T1000 (cell line): ENCODE measurements around the gene DDX10.
"Not testable (repeated sequence)": the region's sequence is repeated elsewhere in the genome, so short reads cannot be mapped to it uniquely, and the experiment has no call there.

ENCODE experiments used
- DNase-seq: peaks from one replicate; lab custom pipeline; 2025; ENCODE audit warnings: mixed read lengths; lab: John Stamatoyannopoulos, UW

The DDX10 gene

DNA sequence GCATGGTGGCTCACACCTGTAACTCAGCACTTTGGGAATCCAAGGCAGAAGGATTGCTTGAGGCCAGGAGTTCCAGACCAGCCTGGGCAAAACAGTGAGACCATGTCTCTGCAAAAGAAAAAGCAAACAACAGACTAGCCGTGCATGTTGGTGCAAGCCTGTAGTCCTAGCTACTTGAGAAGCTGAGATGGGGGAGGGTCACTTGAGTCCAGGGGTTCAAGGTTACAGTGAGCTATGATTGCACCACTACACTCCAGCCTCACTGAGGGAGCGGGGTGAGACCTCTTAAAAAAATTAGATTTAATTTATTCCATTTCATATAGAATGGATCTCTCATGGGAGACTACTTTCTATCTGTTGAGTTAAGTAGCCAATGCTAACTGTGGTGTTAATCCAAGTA, 50.4 kb downstream of the DDX10 start:
- DNase-seq, result no peak

DNA sequence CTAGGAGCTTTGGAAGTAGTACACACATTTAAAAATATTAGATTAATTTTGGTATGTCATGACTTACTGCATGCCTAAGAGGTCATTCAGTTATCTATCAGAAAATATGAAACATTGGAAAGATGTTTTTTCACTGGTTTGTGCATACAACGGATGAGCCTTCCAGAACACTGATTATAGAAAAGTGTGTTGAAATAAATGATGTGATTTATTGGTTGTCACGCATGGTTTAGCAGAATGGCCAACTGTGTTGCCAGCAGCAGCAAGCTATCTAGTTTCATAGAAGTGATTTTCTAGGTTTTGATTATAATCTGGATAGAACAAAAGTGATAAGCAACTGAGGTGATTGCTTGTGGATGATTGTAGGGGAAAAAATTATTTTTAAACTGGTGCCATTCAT, 53.6 kb downstream of the DDX10 start:
- no peak for DNase-seq

DNA sequence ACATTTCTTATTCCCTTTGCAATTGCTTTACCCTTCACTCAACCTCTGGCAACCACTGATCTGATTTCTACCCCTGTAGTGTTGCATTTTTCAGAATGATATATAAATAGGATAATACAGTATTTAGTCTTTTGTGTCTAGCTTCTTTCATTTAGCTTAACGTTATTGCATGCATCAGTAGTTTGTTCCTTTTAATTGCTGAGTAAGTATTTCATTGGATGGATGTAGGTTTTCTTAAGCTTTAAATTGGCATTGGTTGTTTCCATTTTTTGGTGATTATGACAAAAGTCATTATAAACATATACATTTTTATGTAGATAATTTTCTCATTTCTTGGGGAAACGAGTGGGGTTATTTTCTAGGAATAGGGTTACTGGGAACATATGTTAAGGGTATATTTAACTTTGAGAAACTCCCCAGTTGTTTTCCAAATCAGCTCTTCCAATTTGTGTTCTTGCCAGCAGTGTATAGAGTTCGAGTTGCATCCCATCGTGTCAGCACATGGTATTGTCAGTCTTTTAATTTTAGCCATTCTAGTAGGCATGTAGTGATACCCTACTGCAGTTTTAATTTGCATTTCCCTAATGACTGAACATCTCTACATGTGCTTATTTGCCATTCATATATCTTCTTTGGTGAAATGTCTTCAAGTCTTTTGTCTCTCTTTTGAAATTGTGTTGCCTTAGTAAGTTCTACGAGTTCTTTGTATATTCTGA, 60.3 kb downstream of the DDX10 start:
- no peak for DNase-seq

DNA sequence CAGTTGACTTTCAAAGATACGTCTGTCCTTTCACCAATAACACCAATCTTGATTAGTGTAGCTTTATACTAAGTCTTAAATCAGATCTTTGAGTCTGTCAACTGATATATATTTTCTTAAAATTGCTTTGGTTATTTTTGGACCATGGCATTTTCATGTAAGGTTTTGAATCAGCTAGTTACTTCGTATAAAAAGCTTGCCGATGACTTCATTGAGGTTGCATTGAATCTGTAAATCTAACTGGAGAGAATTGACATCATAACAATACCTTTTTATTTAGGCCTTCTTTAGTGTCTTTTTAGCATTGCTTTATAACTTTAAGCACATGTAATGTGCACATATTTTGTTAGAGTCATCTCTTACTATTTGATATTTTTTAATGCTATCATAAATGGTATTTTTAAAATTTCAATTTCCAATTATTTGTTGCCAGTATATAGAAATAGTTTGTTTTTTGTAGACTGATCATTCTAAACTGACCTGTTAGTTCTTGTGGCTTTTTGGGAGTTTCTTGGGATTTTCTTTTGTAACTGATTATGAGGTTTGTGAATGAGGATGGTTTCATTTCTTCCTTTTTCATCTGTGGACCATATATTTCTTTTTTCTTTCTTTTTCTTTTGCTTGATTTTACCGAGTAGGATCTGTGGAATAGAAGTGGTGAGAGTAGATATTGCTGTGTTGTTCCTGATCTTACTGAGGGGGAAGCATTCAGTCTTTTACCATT, 61.4 kb downstream of the DDX10 start:
- DNase-seq, result no peak

DNA sequence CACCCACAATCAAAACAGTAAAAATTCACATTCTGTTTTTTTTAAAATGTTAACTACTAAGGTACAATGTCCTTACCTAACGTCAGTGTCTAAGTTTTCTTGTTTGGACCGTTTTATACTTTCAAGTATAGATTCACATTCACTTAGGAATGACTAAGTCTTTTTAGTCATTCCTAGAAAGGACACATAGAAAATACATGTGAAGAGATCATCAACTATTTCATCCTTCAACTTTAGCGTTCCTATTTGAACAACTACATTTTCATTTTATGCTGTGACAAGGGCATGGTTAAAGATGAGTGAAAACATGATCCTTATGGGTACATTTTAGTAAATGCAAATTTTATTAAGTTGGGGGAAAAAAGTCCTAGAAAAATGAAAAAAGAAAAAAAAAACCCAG, 62.8 kb downstream of the DDX10 start:
- no peak for DNase-seq

DNA sequence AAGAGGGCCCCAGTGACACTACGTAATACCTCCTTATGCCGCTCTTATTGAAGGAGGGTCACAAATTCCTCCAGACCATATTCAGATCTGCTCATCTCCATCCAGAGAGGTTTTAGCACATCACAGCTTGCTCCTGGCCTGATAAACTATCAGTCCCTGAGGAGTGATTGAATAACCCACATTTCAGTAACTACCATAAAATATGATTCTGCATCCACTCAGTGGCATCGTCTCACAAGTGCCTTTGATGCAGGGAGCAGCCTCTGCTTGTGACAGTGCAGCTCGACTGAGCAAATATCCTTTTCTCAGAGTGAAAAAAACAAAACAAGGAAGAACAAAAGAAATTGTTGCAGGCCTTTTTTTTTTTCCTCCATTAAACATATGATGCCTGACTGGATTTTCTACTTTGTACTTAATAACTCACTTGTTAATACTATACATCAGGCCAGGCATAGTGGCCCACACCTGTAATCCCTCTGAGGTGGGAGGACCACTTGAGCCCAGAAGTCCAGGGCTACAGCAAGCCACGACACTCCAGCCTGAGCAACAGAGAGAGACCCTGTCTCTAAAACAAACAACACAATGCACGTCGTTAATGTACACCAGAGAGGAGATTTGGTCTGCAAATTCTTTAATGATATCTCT, 64.5 kb downstream of the DDX10 start:
- no peak for DNase-seq

DNA sequence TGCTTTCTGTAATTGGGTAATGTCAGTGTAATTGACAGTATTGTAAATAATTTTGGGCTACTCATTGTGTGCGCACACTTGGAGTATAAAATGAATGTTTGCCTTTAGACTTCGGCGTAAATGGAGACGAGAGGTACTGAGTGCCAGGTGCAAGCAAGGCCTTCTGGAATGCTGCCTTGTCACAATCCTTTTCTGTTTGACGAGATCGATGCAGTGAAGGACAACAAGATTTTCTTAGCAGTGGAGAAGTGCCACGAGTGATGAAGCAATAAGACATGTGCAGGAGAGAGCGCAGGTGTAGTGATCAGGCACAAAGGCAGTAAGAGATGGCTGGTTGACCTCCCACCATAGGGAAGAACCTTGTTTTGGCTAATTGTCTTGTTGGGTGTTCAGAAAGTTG, 67.5 kb downstream of the DDX10 start:
- DNase-seq, result no peak

DNA sequence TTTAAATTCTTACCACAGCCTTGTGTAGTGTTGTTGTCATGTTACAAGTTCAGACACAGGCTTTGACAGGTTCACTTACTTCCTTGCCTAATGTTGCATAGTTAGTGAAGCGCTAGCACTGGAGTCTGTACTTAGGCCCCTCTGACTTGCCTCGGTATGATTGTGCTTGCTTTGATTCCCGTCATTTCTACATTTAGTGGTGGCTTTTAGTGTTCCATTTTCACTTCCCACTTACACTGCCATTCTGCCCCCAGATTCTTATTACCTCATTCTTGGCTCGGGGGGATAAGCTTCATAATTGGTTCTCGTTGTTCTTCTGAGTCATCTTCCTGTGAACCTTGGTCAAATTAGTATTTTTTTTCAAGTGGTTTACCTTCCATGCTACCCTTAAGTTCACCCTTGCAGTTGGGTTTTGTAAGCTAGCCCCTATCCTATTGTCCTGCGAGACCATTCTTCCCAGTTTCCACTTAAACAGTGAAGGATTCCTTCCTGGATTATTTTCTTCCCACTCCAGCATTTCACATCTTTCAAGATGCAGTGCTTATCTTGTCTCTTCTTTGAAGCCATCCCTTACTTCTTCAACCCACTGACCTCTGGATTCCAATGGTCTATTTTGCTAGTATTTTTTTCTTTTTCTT, 68.7 kb downstream of the DDX10 start:
- DNase-seq, result no peak

DNA sequence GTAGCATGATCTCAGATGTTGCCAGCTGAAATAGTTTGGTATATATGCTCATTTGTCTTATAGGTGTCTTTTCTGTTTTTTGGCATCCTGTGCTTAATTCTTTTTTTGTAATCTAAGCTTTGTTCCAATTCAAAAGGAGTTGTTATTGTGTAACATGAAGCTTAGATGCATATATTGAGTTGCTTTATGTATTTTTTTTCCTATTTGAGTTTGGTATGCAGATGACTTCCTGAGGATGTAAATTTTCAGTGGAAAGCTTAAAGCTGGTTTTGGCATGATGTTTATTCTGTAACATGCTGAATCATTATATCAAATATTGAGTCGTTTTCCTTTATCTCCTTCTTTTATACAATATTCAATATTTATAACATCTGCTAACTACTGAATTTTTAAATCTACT, 69.4 kb downstream of the DDX10 start:
- DNase-seq, result no peak

DNA sequence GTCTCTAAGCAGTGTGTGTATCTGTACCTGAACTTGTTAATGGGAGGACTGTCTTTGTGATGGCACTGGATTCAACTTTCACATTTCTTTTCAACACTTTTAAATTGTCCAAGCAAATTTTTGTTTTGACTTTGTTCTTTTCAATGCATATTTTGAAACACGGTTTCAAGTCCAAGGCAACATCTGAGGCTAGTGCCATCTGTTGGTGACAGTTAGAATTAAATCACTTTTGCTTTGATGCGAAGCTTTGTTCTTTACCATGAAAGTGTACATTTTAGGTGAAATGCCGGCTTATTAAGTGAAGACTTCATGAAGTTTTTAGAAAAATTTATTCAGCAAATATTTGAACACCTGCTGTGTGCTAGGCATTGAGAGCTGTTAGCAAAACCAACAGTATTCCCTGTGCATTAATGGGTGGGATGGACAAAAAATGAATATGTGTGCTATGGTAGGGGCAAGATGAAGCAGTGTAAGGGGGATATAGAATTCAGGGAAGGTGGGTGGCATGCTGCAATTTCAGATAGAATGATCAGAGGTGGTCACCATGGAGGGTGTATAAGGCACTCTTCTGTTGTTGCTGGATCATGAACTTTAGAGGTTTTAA, 70.2 kb downstream of the DDX10 start:
- no peak for DNase-seq

DNA sequence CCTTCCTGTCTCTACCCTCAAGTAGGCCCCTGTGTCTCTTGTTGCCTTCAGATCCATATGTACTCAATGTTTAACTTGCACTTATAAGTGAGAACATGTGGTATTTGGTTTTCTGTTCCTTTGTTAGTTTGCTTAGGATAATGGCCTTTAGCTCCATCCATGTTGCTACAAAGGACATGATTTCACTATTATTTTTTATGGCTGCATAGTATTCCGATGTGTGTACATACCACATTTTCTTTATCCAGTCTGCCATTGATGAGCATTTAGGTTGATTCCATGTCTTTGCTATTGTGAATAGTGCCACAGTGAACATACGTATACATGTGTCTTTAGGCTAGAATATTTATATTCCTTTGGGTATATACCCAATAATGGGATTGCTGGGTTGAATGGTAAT, 75.3 kb downstream of the DDX10 start:
- not testable (repeated sequence) for DNase-seq

DNA sequence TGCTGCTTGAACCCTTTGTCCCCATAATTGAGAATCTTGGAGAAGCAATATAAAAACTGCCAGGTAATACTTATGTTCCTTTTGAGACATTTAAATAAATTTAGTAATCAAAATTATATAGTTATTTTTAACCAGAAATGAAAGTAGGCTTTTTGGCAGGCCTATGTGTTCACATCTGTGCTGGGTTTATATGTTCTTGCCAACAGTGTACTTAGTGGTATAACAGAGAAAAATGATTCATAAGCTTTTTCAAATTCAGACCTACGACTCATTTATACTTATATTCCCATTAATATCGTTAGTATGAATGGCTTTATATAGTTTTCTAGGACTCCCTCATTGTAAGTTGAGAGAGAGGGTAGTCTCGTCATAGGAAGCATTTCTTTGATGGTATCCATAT, 79.0 kb downstream of the DDX10 start:
- no peak for DNase-seq

DNA sequence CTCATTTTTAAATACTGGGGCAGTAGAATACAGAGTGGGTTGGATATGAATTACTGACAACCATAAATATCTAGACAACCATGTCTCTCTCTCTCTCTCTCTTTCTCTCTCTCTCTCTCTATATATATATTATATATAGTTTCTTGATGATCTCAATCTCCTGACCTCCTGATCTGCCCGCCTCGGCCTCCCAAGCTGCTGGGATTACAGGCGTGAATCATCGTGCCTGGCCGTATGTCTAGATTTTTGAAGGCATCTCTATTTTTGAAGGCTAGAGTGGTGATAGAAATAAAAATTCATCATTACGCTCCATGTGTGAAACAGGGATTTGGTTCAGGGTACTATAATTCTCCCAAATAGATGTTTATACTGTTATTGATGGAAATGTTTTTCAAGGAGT, 84.1 kb downstream of the DDX10 start:
- no peak for DNase-seq

DNA sequence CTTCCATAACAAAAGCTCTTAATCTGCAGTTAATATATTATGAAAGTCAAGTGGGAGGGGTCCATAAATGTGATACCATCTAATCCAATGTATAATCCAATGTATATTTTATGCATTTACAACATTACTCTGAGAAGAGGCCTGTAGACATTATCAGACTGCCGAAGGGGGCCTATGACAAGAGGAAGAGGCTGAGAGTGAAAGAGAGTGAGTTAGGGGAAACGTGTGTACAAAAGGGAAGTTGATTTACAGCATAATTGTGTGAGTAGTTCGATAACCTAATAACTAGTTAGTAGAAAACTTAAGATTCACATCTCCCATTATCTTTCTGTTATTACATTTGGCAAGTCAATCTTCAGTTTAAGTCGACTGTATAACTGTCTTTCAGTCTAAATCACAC, 86.6 kb downstream of the DDX10 start:
- no peak for DNase-seq

DNA sequence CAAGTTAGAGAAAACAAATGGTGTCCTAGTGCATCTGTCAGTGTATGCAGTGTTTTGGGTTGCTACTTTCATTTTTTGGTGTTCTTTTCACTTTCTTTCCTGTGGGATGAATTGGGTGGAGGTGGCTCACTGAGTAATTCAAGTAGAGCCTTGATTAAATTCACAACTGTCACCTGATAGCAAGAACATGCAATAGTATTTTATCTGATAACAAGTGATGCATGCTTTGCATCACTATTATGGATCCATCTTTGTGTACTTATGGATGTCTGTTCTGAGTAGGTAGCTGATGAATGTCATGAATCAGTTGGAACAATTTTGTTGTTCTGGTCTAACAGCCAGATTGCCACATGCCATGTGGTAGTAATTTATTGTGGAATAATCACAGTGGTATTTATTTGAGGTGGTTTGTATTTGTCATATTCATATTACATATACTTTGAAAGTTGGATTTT, 87.5 kb downstream of the DDX10 start:
- no peak for DNase-seq

DNA sequence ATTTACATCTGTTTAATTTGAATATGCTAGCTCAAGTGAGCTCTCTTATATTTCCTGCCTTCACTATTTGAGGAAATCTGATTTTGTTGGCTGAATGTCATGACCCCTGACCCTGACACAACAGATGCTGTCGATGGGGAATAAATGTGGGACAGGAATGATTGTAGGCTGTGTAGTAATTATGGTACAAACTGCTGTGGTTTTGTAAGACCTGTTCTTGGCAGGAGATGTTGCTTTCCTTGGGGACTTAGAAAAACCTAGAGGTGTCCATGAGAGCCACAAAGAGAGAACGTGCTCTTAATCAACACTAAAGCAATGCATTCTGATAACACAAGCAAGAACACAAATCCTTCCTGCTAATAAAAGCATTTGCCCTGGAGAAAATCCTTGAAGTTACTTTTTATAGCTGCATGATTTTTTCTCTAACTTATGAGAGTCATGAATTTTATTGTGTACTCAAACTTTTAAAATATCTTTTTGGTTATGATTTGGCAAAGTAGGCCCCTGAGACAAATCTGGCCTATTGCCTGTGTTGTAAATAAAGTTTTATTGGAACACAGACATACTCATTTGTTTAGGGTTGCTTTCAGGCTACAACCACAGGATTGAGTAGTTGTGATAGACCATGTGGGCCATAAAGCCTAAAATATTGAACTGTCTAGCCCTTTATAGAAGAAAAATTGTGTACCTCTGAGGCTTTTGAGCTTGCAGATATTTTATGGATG, 90.2 kb downstream of the DDX10 start:
- no peak for DNase-seq

DNA sequence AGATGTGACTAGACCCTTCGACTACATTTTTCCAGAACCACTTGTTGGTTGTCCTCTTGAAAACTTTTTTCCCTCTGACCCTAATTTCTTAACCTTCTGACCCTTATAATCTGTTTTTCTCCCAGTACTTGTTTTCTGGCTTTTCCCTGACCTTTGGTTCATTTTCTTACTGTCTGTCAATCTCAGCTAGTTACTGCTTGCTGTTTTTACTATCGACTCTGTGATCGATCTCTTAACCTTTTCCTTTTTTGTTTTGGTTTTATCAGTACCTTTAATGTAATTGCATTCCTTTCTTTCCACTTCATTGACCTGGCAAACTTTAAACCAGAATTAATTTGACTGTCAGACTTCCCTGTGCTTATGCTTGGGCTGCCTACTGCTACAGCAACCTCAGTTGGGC, 92.8 kb downstream of the DDX10 start:
- no peak for DNase-seq

DNA sequence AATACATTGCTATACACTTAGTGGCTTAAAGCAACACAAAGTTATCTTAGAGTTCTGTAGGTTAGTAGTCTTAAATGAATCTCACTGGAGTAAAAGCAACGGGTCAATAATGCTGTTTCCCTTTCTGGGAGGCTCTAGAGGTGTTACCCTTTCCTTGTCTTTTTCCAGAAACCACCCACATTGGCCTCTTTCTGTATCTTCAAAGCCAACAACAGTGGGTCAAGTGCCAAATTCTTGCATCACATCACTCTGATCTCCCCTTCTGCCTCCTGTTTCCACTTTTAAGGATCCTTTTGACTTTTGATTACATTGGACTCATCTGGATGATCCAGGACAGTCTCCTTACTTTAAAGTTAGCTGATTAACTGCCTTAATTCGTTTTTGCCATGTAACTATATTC, 93.6 kb downstream of the DDX10 start:
- no peak for DNase-seq

DNA sequence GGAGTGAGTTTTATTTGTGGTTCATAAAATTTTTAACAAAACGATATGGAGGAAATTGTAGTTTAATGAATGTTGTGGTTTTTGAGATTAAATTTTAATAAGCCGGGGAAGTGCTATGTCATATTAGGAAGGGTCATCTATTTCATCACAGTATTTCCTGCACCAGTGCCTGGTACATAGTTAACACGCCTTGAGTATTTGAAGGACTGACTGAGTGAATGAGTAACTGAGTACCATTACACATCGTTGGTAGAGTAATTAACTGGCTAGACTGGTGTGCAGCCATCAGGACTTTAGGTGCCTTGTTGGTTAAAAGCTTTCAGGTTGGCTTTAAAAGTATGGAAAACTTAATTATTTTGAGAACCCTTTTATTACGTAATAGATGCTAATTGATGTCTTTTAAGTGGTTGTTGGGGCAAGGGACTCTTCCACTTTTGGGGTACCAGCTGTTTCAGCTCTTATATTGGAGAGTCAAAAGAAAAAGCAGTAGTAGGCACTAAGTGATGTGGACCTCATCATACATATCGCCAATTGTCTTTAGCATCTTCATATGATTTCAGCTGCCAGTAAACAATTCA, 101.8 kb downstream of the DDX10 start:
- no peak for DNase-seq

DNA sequence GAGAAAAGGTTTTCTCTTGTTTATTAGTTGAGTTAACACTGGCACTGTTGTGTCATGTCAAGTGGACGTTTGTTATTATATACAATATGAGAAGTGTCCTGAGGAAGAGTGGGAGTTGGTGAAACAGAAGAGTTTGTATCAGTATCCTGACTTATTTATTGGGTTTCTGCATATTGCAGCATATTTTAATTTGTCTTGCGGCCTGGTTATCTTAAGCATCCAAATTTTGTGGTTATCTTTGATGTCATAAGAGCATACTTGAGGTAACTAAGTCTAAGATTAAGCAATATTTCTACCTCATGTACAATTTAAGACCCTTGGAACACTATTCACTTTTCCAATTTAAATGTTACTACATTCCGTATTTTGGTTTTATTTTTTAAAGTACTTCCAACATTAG, 103.5 kb downstream of the DDX10 start:
- DNase-seq, result no peak

DNA sequence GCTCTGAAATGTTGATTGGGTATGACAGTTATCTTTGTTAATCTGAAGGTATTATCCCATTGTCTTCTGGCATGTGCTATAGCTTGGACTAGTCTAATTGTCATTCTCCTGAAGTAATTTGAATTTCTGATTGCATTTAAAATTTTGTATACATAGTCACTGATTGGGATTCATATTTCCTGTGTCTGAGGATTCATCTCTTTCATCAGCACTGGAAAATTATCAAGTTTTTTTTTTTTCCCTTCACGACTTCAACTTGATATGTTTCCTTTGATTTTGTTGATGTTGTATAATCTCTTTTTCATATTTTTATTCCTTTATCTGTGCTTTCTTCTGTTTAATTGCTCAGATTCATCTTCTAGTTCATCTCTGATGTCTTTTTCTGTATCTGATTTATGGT, 104.1 kb downstream of the DDX10 start:
- no peak for DNase-seq
